Measurements from ENCODE around the gene CPNE1.

Gene CPNE1

DNA sequence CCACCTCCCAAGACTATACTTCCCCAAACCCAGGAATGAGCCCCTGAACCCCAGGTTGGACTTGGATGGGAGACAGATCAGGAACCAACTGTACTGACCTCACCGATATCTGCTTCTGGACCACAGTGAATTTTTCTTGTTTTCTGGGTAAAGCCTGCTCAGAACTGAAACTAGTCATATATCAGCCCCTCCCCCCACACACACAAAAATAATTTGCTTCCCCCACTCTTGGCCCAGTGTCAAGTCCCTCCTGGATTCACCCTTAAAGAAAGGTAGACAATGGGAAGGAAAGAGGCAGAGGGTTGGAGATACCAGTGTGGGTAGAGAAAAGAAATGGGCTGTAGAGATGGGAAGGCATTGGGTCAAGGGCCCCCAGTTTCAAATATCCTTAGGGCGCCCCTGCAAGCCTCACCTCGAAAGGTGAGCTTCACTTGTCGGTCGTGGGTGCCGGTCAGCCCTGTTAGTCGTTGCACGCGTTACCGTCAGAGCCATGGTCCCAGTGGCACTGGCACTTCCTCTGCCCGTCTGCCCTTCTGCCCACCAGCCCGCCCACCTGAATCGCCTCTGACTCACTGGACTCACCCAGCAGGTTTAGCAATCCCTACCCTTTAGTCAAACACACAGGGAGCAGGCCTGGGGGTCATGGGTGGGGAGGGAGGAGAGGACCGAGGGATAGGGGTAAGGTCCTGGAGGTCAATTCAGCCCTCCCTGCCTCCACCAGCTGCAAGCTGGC is 57.5 kb downstream of the CPNE1 start:
- H3K4me3 Mint-ChIP-seq: no peak overlapping the region
- no peaks in the 10 kb centered on the region for H3K4me1 Mint-ChIP-seq
- H3K36me3 Mint-ChIP-seq (ENCODE audit: low read depth): no peaks in the 10 kb centered on the region
- TF ChIP-seq, protein P1, sequence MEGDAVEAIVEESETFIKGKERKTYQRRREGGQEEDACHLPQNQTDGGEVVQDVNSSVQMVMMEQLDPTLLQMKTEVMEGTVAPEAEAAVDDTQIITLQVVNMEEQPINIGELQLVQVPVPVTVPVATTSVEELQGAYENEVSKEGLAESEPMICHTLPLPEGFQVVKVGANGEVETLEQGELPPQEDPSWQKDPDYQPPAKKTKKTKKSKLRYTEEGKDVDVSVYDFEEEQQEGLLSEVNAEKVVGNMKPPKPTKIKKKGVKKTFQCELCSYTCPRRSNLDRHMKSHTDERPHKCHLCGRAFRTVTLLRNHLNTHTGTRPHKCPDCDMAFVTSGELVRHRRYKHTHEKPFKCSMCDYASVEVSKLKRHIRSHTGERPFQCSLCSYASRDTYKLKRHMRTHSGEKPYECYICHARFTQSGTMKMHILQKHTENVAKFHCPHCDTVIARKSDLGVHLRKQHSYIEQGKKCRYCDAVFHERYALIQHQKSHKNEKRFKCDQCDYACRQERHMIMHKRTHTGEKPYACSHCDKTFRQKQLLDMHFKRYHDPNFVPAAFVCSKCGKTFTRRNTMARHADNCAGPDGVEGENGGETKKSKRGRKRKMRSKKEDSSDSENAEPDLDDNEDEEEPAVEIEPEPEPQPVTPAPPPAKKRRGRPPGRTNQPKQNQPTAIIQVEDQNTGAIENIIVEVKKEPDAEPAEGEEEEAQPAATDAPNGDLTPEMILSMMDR (IDR thresholded peaks at IDR 0.05; ENCODE audit: unreplicated experiment in 3 of 3): no peak
- no peak overlapping the region for H3K27ac Mint-ChIP-seq
- no peaks in the 10 kb centered on the region for H3K9me3 Mint-ChIP-seq
- peaks cover 18% of the 10 kb centered on the region for H3K27me3 Mint-ChIP-seq (ENCODE audit: low read depth)

DNA sequence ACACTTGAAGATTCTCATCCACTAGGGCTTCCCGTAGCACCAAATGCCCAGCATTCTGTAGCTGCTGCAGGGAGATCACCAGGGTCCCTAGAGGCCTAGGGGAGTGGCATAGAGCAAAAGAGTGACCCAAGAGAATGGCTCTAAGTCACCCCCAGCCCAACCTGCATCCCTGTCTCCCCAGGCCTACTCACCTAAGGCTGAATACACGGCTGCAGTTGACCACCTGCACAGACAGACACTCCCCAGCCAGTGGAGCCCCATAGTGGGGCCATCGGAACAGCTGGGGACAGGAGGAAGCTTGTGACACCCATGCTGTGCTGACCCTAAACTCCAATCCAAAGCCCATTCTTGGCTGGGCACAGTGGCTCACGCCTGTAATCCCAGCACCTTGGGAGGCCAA is 58.6 kb downstream of the CPNE1 start:
- peaks cover 26% of the 10 kb centered on the region for H3K27me3 Mint-ChIP-seq (ENCODE audit: low read depth)
- no peaks in the 10 kb centered on the region for H3K36me3 Mint-ChIP-seq (ENCODE audit: low read depth)
- H3K27ac Mint-ChIP-seq: no peak overlapping the region
- TF ChIP-seq, protein P1 (IDR thresholded peaks at IDR 0.05; ENCODE audit: unreplicated experiment in 3 of 3): no peak
- H3K9me3 Mint-ChIP-seq: no peaks in the 10 kb centered on the region
- H3K4me1 Mint-ChIP-seq: no peaks in the 10 kb centered on the region
- H3K4me3 Mint-ChIP-seq: no peak overlapping the region

DNA sequence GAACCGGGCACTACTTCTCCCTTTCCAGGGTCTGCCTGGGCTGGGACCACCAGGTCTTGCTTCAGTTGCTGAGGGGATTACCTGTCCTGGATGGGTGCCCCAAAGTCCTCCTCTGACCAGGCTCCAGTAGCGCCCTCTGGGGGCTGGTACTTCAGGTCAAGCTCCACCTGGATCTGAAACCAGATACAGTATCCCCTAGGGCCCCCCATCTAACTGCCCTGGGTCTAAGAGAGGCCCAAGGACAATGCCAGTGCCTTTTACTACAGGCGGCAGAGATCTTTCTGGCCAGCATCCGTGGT is 60.3 kb downstream of the CPNE1 start:
- Mint-ChIP-seq H3K4me3 (no peak overlapping the region), H3K9me3 (no peaks in the 10 kb centered on the region), H3K36me3 (ENCODE audit: low read depth) (no peaks in the 10 kb centered on the region), H3K4me1 (no peaks in the 10 kb centered on the region), H3K27me3 (ENCODE audit: low read depth) (peaks cover 44% of the 10 kb centered on the region), H3K27ac (no peak overlapping the region)
- TF ChIP-seq, protein P1 (IDR thresholded peaks at IDR 0.05; ENCODE audit: unreplicated experiment in 3 of 3): no peak

DNA sequence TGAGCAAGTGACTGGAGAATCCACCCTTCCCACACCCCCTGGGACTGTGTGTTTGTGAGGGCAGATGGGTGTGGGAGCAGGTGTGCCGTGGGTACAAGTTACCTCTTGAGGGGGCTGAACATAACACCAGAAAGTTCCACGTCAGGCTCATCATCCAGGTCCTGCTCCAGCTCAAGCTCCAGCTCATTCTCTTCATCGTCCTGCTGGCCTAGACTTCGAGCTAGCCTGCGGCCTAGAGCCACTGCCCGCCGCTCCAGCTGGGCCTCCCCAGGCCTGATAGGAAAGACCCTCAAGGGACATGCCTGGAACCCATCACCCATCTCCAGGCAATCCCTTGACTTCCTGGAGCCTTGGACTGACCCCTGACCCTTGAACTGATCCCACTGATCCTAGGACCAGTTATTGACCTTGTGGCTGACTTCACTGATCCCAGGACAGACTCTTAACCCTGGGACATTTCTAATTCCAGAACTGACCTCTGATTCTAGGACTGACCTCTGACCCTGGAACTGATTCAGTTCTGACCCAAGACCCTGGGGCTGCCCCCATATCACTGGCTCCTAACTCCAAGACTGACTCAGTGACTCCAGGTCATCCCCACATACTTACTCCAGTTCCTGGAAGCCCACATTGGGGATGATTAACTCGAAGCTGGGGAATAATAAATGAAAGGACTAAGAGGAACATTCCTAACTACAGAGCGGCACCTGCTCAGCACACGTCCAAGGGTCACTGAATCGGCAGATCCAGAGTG is 60.8 kb downstream of the CPNE1 start:
- Mint-ChIP-seq H3K27ac (no peak overlapping the region), H3K9me3 (no peaks in the 10 kb centered on the region), H3K36me3 (ENCODE audit: low read depth) (no peaks in the 10 kb centered on the region), H3K4me1 (no peaks in the 10 kb centered on the region), H3K27me3 (ENCODE audit: low read depth) (peaks cover 48% of the 10 kb centered on the region), H3K4me3 (peak overlapping the region in 1 of 3 experiments; percentile 46)
- TF ChIP-seq, protein P1 (IDR thresholded peaks at IDR 0.05; ENCODE audit: unreplicated experiment in 3 of 3): no peak

DNA sequence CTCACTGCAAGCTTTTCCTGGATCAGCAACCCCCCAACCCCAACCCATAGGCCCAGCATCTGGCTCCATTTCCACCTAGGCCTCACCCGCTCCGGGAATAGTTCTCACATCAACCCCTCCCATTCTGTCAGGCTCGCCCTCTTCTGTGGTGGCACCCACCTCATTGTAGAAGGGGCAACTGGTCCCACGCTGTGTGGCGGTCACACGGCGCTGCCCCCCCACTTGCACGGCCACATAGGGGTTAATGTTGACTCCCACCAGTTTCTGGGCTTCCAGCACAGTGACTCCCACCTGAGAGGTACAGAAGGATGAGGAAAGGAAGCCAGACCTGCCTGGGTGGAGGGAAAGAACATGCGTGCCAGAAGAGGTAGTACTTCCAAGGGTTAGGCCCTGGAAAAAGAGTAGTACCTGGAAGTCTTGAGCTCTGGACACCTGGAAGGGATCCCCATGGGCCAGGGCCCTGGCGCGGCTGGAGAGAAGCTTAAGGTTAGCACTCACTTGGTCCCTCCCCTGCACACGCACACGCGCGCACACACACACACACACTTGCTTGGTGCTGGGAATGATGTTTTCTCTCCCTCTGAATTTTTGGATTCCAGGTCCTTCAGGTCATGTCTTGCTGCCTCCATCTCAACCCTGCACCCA is 61.7 kb downstream of the CPNE1 start:
- Mint-ChIP-seq H3K9me3 (no peaks in the 10 kb centered on the region), H3K36me3 (ENCODE audit: low read depth) (no peaks in the 10 kb centered on the region), H3K27me3 (ENCODE audit: low read depth) (peaks cover 55% of the 10 kb centered on the region), H3K4me1 (no peaks in the 10 kb centered on the region), H3K27ac (peak overlapping the region in 1 of 3 experiments; percentile 47), H3K4me3 (peak overlapping the region in 2 of 3 experiments; percentile 19 to 61)
- TF ChIP-seq, protein P1 (IDR thresholded peaks at IDR 0.05; ENCODE audit: unreplicated experiment in 3 of 3): no peak
